GM21381 (cell line): ENCODE measurements around the gene AP1S2.

ENCODE experiments used
- ATAC-seq: cut with Tn5 transposase; IDR thresholded peaks from one replicate; pipeline ENCODE4 v1.9.1; 2021; ENCODE audit warnings: mild to moderate bottlenecking, moderate library complexity; ENCODE audit not compliant: unreplicated experiment

The AP1S2 gene

DNA sequence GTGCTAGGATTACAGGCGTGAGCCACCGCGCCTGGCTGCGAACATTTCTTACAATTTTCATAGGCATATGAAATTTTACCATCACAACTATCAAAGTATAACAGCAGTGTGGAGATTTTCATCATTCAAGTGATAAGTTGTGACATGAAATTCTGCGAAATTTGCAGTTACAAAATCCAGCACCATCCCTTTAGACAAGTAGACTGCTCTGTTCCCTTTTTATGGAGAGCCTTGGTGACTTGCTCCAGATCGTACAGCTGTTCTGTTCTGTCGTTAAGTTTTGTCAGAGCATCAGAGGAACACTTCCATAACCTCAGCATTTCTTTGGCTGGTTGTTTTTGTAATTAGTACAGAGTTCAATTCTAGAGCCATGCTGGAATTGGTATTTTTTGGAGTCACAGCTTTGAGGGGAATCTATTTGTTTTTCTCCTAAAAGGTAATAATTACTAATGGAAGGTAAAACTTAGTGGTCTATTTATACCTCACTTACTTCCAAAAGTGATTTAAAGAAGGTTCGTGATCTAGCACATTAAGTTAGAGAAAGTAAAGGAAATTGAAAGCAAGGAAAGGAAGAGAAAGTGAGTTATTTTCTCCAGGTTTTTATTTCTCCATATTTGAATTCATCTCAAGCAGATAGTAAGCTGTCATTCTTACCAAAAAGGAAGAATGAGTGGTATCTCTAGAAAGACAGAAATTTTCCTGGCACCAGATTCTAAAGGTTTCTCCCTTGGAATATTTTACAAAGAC, 42.2 kb downstream of the AP1S2 start:
- no peak for ATAC-seq

- no peak for ATAC-seq
Observed at GRCh38 chrX:15808254-15808653, 46.4 kb downstream of the AP1S2 start.

DNA sequence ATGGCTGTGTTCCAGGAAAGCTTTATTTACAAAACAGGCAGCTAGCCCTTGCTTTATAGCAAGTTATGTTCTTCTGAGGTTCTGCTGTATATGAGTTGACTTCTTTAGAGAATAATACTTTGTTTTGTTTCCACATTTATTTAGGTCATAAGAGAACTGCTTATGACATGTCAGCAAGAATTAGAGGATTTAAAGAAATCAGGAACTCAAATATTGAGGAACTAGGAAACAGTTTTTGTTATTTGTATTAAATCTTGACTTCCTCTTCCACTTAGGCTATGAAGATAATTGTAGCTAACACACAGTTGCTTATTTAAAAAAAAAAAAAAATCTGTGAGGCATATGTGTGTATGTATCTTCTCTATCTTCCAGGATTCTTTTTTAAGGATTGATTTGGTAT, 50.0 kb downstream of the AP1S2 start:
- ATAC-seq: no peak

- no peak for ATAC-seq
Observed at GRCh38 chrX:15797707-15798106, 56.9 kb downstream of the AP1S2 start.

GRCh38 chrX:15790769-15791290, 63.8 kb downstream of the AP1S2 start:
- peak; percentile 6 for ATAC-seq

DNA sequence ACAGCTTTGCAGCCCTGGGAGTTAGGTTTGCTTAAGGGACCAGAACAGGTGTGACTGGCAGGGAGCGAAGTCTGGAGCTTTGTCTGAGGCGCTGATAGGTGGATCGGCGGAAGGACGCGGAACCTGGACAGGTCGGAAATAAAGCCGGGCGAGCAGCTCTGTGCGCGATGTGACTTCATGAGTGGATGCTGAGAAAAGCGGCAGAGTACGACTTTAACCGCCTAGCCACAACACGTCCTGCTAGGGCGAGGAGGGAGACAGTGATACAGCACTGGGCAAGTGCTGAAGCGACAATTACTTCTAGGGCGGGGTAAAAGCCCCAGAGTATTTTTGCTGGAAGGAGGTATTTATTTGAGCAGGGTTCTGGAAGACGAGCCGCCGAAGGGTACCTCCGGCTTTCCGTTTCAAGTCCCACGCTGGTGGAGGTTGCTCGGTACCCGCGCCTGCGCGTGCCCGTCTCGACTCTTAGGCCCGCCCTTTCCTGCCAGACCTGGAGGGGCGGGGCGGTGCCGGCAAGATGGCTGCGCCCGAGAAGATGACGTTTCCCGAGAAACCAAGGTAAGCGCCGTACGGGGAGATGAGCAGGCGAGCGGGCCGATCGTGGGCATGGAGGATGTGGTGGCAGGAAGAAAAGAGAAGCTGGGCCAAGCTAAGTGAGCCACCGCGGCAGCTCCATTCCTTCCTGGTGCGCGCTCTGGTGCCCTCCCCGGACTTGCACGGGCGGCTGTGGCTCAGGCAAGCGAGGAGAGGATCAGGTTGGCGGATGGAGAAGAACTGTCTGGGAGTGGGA, 64.4 kb downstream of the AP1S2 start, which contains the start of gene ZRSR2:
TSS of gene ZRSR2 (plus strand) at position 506 of the 790 bp plus-strand sequence. CDS start at position 518, 12 bp downstream.
- ATAC-seq: peak; percentile 90

DNA sequence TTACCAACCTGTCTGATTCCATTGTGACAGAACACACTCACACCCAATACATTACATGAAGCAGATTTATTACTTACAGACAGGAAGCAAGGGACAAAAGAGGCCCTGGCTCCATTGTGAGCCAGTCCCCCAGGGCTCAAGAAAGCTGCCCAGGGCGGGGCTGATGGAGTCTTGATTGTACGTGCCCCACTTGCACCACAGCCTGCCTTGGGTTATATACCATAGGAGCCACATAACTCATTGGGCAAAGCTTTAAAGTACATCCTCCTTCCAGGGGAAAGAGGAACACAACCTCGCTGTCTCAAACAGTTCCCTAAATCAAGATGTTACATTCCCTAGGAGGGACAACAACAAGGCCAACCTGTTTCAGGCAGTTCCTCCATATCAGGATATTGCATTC, 67.7 kb downstream of the AP1S2 start:
- no peak for ATAC-seq

DNA sequence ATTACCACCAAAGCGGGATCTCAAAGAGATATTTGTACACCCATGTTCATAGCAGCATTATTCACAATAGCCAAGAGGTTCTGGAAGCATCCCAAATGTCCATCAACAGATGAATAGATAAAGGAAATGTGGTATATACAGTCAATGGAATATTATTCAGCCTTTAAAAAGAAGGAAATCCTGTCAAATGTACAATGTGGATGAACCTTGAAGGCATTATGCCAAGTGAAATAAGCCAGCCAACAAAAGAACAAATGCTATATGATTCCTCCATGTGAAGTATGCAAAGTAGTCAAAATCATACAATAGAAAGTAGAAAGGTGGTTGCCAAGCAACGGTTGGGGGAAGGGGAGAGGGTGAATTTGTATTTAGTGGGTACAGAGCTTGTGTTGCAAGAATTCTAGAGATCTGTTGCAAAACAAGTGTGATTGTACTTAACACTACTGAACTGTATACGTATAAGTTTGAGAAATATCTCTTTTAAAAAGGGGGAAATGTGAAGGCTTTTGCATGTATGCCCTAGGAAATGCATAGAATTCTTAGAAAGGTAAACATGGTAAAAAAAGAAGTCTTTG, 69.3 kb downstream of the AP1S2 start:
- no peak for ATAC-seq

- peak; percentile 81 for ATAC-seq
Observed at GRCh38 chrX:15781961-15782699, 72.5 kb downstream of the AP1S2 start.
